Ovary (tissue), 3 donors: Measurements from ENCODE around the gene ABCA10.

ENCODE experiments used
- CTCF ChIP-seq, 3 donors: fragments of 450-650 bp in 2 of 3; fragments of 200-600 bp in 1 of 3; IDR thresholded peaks; one replicate each; pipeline versions ENCODE4 v1.5.1 to v1.8.0; 2016 to 2022; ENCODE audit warnings: antibody characterized with exemption in 3 of 3, mild to moderate bottlenecking in 1 of 3
- POLR2A ChIP-seq: fragments of 450-650 bp; IDR thresholded peaks from one replicate; pipeline ENCODE4 v1.6.1; 2017; ENCODE audit warnings: antibody characterized with exemption, mild to moderate bottlenecking, moderate library complexity
- donor health status: DM: no; HTN: no; CAD: no.

- TF ChIP-seq CTCF (IDR thresholded peaks at IDR 0.05): no peak
- TF ChIP-seq POLR2A: no peak
Observed at GRCh38 chr17:69236464-69236863, 7.8 kb upstream of the ABCA10 start.
